GM06990 (cell line): ENCODE measurements around the gene BTAF1.

Experiments used
- DNase-seq: peaks from one replicate; pipeline ENCODE4 v3.0.0-alpha.2; 2011; ENCODE audit not compliant: insufficient read length; ENCODE audit errors: extremely low read depth
- H3K27me3 ChIP-seq: replicated peaks from 2 replicates; pipeline ENCODE4 v1.6.0; 2011; ENCODE audit warnings: low read length; ENCODE audit not compliant: control insufficient read depth, insufficient read depth
- H3K36me3 ChIP-seq: 2 replicates; pipeline ENCODE4 v1.5.1; 2011; ENCODE audit warnings: low read length; ENCODE audit not compliant: control insufficient read depth, insufficient read depth
- H3K4me3 ChIP-seq: replicated peaks from 2 replicates; pipeline ENCODE4 v1.5.1; 2011; ENCODE audit warnings: low read depth, mild to moderate bottlenecking, control low read depth, low read length
- CTCF ChIP-seq: IDR thresholded peaks from 2 replicates; pipeline ENCODE4 v1.5.1; 2011; ENCODE audit warnings: low read length, control low read depth, mild to moderate bottlenecking, inconsistent platforms; ENCODE audit not compliant: insufficient read depth, poor library complexity, severe bottlenecking

The BTAF1 gene

GRCh38 chr10:92047215-92047614 is 123.6 kb downstream of the BTAF1 start:
- DNase-seq: no peak
- H3K36me3 ChIP-seq: no peaks in the 10 kb centered on the region
- no peaks in the 10 kb centered on the region for H3K27me3 ChIP-seq
- no peak for TF ChIP-seq CTCF
- H3K4me3 ChIP-seq: no peak overlapping the region

DNA sequence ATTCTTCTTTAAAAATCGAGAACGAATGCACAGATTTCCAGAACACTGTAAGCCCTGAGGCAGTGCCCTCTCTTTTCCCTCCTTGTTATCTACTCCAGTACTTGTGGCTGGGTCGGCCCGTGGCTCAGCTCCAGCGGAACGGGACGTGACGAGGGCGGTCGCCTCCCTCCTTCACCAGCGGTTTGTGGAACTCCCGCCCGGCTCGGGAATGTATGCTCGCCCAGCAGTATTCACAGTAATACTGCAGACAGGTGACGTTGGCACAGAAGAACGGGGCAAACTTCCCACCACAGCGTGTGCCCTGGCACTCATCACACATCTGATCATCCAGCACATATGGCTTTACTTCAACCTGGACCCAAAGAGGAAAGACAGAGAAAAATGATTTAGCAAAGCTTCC is 128.5 kb downstream of the BTAF1 start:
- no peak for TF ChIP-seq CTCF
- H3K4me3 ChIP-seq: no peak overlapping the region
- DNase-seq: no peak
- no peaks in the 10 kb centered on the region for H3K27me3 ChIP-seq
- no peaks in the 10 kb centered on the region; the same call in 1 of the 2 replicates for H3K36me3 ChIP-seq

- H3K27me3 ChIP-seq: no peaks in the 10 kb centered on the region
- no peaks in the 10 kb centered on the region; the same call in 1 of the 2 replicates for H3K36me3 ChIP-seq
- TF ChIP-seq CTCF: no peak
- no peak overlapping the region for H3K4me3 ChIP-seq
- DNase-seq: no peak
Measured at GRCh38 chr10:92052741-92053140, 129.2 kb downstream of the BTAF1 start.

GRCh38 chr10:92054807-92055206 is 131.2 kb downstream of the BTAF1 start:
- no peaks in the 10 kb centered on the region; the same call in 1 of the 2 replicates for H3K36me3 ChIP-seq
- DNase-seq: no peak
- H3K4me3 ChIP-seq: no peak overlapping the region
- no peaks in the 10 kb centered on the region for H3K27me3 ChIP-seq
- TF ChIP-seq CTCF: no peak

DNA sequence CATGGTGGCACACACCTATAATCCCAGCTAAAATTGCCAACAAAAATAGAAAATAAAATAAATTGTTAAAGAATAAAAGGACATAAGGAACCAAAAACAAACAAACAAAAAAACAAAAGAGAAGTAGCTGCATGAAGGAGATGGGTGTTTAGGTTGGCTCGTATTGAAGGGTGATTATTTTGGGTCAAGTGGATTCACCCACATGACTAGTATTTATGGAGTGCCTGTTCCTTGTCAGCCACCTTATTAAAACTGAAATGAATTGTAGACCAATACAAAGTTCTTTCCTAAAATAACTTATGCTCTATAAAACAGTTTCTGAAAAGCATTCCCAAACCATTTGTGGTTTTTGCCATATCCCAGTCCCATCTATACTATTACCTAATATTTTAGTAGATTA is 138.7 kb downstream of the BTAF1 start:
- H3K36me3 ChIP-seq: no peaks in the 10 kb centered on the region
- H3K4me3 ChIP-seq: no peak overlapping the region
- no peaks in the 10 kb centered on the region for H3K27me3 ChIP-seq
- DNase-seq: no peak
- no peak for TF ChIP-seq CTCF

DNA sequence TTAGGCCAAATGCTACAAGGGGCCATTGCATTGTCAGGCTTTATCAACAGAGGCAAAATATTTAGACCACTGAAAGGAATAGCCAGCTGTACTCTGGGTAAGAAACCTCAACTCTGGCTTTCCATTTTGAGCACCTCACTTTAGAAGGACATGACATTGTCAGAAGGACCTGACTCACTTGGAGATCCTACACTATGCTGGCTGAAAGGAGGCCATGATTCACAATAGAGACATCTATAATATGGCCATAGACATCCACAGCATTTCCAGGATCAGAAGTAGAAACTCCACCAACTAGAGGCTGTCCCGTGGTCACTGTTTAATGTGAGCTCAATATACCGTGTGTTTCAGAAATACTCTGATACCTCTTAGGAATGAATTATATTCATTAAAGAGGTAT is 140.9 kb downstream of the BTAF1 start:
- Histone ChIP-seq H3K36me3 (no peaks in the 10 kb centered on the region), H3K4me3 (no peak overlapping the region), H3K27me3 (no peaks in the 10 kb centered on the region)
- no peak for TF ChIP-seq CTCF
- DNase-seq: no peak
